SU-DHL-6 (cell line): ENCODE measurements around the gene PPARG.

Experiments
- H2AFZ ChIP-seq: fragments of 200-600 bp; sonication (generic); 2 replicates; pipeline ENCODE4 v1.6.1; 2014; ENCODE audit warnings: low read depth, mild to moderate bottlenecking, moderate library complexity, mixed read lengths, antibody characterized with exemption, low read length; ENCODE audit not compliant: severe bottlenecking
- H3F3A ChIP-seq: fragments of 200-600 bp; shearing (Covaris generic); 2 replicates; pipeline ENCODE4 v1.6.0; 2016; ENCODE audit warnings: antibody characterized with exemption, mild to moderate bottlenecking; ENCODE audit not compliant: insufficient read depth
- H3K27ac ChIP-seq: fragments of 200-600 bp; sonication (generic); 2 replicates; pipeline ENCODE4 v1.5.1; 2016; ENCODE audit warnings: low read depth, mild to moderate bottlenecking, low read length, moderate library complexity, mixed read lengths
- H3K27me3 ChIP-seq: fragments of 200-600 bp; sonication (generic), shearing (Covaris generic); 2 replicates; pipeline ENCODE4 v1.6.0; 2014; ENCODE audit warnings: mild to moderate bottlenecking, low read length
- H3K36me3 ChIP-seq: fragments of 200-600 bp; sonication (generic); 2 replicates; pipeline ENCODE4 v1.6.1; 2014; ENCODE audit warnings: mild to moderate bottlenecking, low read length, mixed read lengths
- H3K4me2 ChIP-seq: fragments of 300-600, 200-600 bp; shearing (Covaris generic), sonication (generic); 2 replicates; pipeline ENCODE4 v1.6.0; 2014; ENCODE audit warnings: low read length, low read depth, mild to moderate bottlenecking; ENCODE audit not compliant: poor library complexity, severe bottlenecking
- H3K4me3 ChIP-seq: fragments of 200-600 bp; sonication (generic); 2 replicates; pipeline ENCODE4 v1.5.1; 2014; ENCODE audit warnings: antibody characterized with exemption, low read length, mild to moderate bottlenecking, mixed read lengths; ENCODE audit not compliant: insufficient read depth, poor library complexity, severe bottlenecking
- H3K79me2 ChIP-seq: fragments of 200-600 bp; sonication (generic); 2 replicates; pipeline ENCODE4 v1.6.1; 2014; ENCODE audit warnings: mild to moderate bottlenecking, low read length, moderate library complexity; ENCODE audit not compliant: insufficient read depth
- H3K9ac ChIP-seq: fragments of 200-600 bp; sonication (generic); 2 replicates; pipeline ENCODE4 v1.7.0; 2014; ENCODE audit warnings: mild to moderate bottlenecking, low read length
- H3K9me2 ChIP-seq: fragments of 200-600 bp; sonication (generic); replicated peaks from 2 replicates; pipeline ENCODE4 v1.6.1; 2014; ENCODE audit warnings: low read length; ENCODE audit not compliant: insufficient read depth
- H3K9me3 ChIP-seq: fragments of 200-600 bp; sonication (generic); 2 replicates; pipeline ENCODE4 v1.6.1; 2014; ENCODE audit warnings: low read length, mixed read lengths; ENCODE audit not compliant: insufficient read depth
- H4K20me1 ChIP-seq: fragments of 200-600 bp; sonication (generic); 2 replicates; pipeline ENCODE4 v1.6.1; 2014; ENCODE audit warnings: low read depth, mild to moderate bottlenecking, antibody characterized with exemption, low read length, moderate library complexity, mixed read lengths
- CTCF ChIP-seq: fragments of 200-600 bp; sonication (generic); IDR thresholded peaks from one replicate; pipeline ENCODE4 v1.5.1; 2017; ENCODE audit warnings: antibody characterized with exemption, mild to moderate bottlenecking, low read length, moderate library complexity; ENCODE audit not compliant: insufficient read depth, poor library complexity, severe bottlenecking
- EZH2phosphoT487 ChIP-seq: fragments of 200-600 bp; sonication (generic), shearing (Covaris generic); conservative IDR thresholded peaks from 2 replicates; pipeline ENCODE4 v1.6.1; 2018; ENCODE audit warnings: mild to moderate bottlenecking, antibody characterized with exemption, low read length, moderate library complexity, mixed read lengths

The PPARG gene

GRCh38 chr3:12345141-12345561 lies 56.3 kb downstream of the PPARG start:
- no peak overlapping the region for H2AFZ ChIP-seq
- no peaks in the 10 kb centered on the region for H3K9me3 ChIP-seq
- H3K36me3 ChIP-seq = no peaks in the 10 kb centered on the region
- H3K4me2 ChIP-seq = no peak overlapping the region
- no peak overlapping the region for H3K9ac ChIP-seq
- H4K20me1 ChIP-seq = no peaks in the 10 kb centered on the region
- H3K4me3 ChIP-seq = no peak overlapping the region
- H3K79me2 ChIP-seq = no peaks in the 10 kb centered on the region
- TF ChIP-seq CTCF (no peak), EZH2phosphoT487 (no peak)
- H3K27me3 ChIP-seq = no peaks in the 10 kb centered on the region
- H3K9me2 ChIP-seq = no peaks in the 10 kb centered on the region
- H3F3A ChIP-seq = no peaks in the 10 kb centered on the region
- no peak overlapping the region for H3K27ac ChIP-seq

DNA sequence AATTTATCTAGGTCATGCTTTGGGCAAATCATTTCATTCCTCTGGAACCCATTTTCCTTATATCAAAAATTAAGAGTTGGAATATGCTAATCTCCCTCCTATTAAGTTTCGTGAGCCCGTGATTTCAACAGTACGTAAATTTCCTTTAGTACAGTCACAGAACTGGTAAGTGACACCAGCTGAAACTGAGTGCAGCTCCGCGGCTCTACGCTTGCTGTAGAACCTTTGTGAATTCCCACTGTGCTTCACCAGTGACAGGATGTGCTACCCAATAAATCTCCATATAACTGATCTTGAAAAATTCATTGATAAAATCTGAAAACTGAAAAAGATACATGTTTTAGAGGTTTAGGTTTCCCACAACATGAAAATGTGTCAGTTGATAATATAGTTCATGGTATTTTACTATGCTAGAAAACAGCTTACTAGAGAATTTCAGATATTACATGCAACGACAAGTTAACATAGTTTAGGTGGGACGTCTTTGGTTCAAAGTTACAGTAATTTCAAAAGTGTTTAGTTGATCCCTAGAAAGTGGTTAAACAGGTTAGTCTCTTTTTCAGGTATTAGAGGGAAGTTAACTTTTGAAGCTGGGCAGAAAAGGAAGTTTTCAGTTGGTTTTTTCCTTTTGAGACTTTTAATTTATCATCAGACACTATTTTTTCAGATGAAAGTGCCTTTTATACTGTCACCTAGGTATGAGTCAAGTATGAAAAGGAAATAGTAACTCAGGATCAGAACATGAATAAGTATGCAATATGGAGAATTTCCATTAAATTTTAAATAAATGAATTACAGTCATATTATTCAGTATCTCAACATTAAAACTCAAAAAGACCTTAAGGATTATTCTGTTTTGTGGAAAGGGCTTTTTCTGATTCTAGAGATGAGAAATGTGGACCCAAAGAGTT lies 57.0 kb downstream of the PPARG start:
- no peak overlapping the region for H3K4me2 ChIP-seq

DNA sequence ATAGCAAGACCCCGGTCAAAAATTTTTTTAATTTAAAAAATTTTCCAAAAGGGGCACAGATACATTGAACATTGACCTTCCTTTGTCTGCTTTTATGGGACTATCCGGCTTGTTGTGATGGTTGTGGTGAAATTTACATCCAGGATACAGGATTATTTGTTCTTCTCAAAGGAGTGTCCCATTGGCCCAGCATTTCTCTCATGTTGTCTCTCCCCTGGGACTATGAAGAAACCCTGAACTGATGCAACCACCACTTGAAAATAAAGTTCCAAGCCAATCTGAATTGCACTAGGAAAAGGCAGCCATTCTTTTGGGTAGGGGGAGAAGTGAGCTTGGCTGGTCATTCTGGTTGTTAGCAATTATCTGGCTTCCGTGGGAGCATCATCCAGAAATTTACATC lies 58.4 kb downstream of the PPARG start:
- Histone ChIP-seq H3K9ac (no peak overlapping the region), H3K4me2 (no peak overlapping the region), H3K9me2 (no peaks in the 10 kb centered on the region), H3K79me2 (no peaks in the 10 kb centered on the region), H3K4me3 (no peak overlapping the region), H3K36me3 (no peaks in the 10 kb centered on the region), H3K27me3 (no peaks in the 10 kb centered on the region), H3K9me3 (no peaks in the 10 kb centered on the region), H4K20me1 (no peaks in the 10 kb centered on the region), H2AFZ (no peak overlapping the region), H3F3A (no peaks in the 10 kb centered on the region), H3K27ac (no peak overlapping the region)
- TF ChIP-seq EZH2phosphoT487 (no peak), CTCF (no peak)

More for the DNA sequence above, 57.0 kb downstream of the PPARG start:
- H4K20me1 ChIP-seq = no peaks in the 10 kb centered on the region
- H3K9ac ChIP-seq = no peak overlapping the region
- H3K27me3 ChIP-seq = no peaks in the 10 kb centered on the region
- no peaks in the 10 kb centered on the region for H3K9me2 ChIP-seq
- no peaks in the 10 kb centered on the region for H3K9me3 ChIP-seq
- no peak overlapping the region for H3K4me3 ChIP-seq
- H2AFZ ChIP-seq = no peak overlapping the region
- no peaks in the 10 kb centered on the region for H3F3A ChIP-seq
- TF ChIP-seq CTCF (no peak), EZH2phosphoT487 (no peak)
- no peaks in the 10 kb centered on the region for H3K36me3 ChIP-seq
- no peaks in the 10 kb centered on the region for H3K79me2 ChIP-seq
- no peak overlapping the region for H3K27ac ChIP-seq
